ENCODE results near the gene DNAJC22. TPM values are rescaled to one million over a fixed set of nuclear protein-coding genes. Genes with fewer than 3 reads are reported as not detected.
A peak's percentile ranks its signal among the peaks of the same experiment; 100 is the strongest.

Gene DNAJC22
- total RNA-seq, 2 donors from 2014 or later = 29.0 to 34.2 TPM

GRCh38 chr12:49328816-49329215 lies 17.9 kb upstream of the DNAJC22 start:
- Histone ChIP-seq H3K4me1 (peaks cover 2% of the 10 kb centered on the region), H3K27ac (no peak overlapping the region), H3K9me3 (no peaks in the 10 kb centered on the region), H3K4me3 (no peak overlapping the region), H3K36me3 (no peaks in the 10 kb centered on the region), H3K9ac (ENCODE audit: low read depth in 2 of 2, low read length in 2 of 2) (no peak overlapping the region), H3K27me3 (peaks cover 4% of the 10 kb centered on the region)
- intact Hi-C loops (cut with DNase I) = no loop called here
- no peak for TF ChIP-seq CTCF (IDR thresholded peaks at IDR 0.05)
- no peak for DNase-seq

- Histone ChIP-seq H3K4me3 (no peak overlapping the region), H3K9ac (ENCODE audit: low read depth in 2 of 2, low read length in 2 of 2) (peak overlapping the region in 1 of 2 donors; percentile 30), H3K36me3 (no peaks in the 10 kb centered on the region), H3K9me3 (no peaks in the 10 kb centered on the region), H3K27ac (no peak overlapping the region), H3K27me3 (peaks cover 16% of the 10 kb centered on the region), H3K4me1 (no peaks in the 10 kb centered on the region)
- intact Hi-C loops (cut with DNase I) = no loop called here
- TF ChIP-seq CTCF (IDR thresholded peaks at IDR 0.05) = no peak
- DNase-seq = no peak
Observed at GRCh38 chr12:49330032-49330619, 16.6 kb upstream of the DNAJC22 start.

GRCh38 chr12:49330631-49331379 lies 15.9 kb upstream of the DNAJC22 start:
- H3K9me3 ChIP-seq = no peaks in the 10 kb centered on the region
- DNase-seq = no peak
- H3K9ac ChIP-seq (ENCODE audit: low read depth in 2 of 2, low read length in 2 of 2) = no peak overlapping the region
- no peak for TF ChIP-seq CTCF (IDR thresholded peaks at IDR 0.05)
- H3K4me1 ChIP-seq = no peaks in the 10 kb centered on the region
- H3K4me3 ChIP-seq = no peak overlapping the region
- H3K27ac ChIP-seq = no peak overlapping the region
- peaks cover 20% of the 10 kb centered on the region for H3K27me3 ChIP-seq
- no peaks in the 10 kb centered on the region for H3K36me3 ChIP-seq
- intact Hi-C loops (cut with DNase I) = no loop called here

- Histone ChIP-seq H3K4me1 (peaks cover 3% of the 10 kb centered on the region), H3K4me3 (no peak overlapping the region), H3K9ac (ENCODE audit: low read depth in 2 of 2, low read length in 2 of 2) (no peak overlapping the region), H3K36me3 (no peaks in the 10 kb centered on the region), H3K27ac (no peak overlapping the region), H3K27me3 (peaks cover 28% of the 10 kb centered on the region), H3K9me3 (no peaks in the 10 kb centered on the region)
- intact Hi-C loops (cut with DNase I) = no loop called here
- DNase-seq = peak; percentile 70
- peak; percentile 66 for TF ChIP-seq CTCF (IDR thresholded peaks at IDR 0.05)
Observed at GRCh38 chr12:49331380-49332222, 15.1 kb upstream of the DNAJC22 start.

GRCh38 chr12:49332441-49332861 lies 14.2 kb upstream of the DNAJC22 start:
- H3K9me3 ChIP-seq = no peaks in the 10 kb centered on the region
- no peak overlapping the region for H3K27ac ChIP-seq
- peaks cover 6% of the 10 kb centered on the region for H3K4me1 ChIP-seq
- no peak overlapping the region for H3K9ac ChIP-seq (ENCODE audit: low read depth in 2 of 2, low read length in 2 of 2)
- no peak for TF ChIP-seq CTCF (IDR thresholded peaks at IDR 0.05)
- H3K27me3 ChIP-seq = peaks cover 35% of the 10 kb centered on the region
- no peak overlapping the region for H3K4me3 ChIP-seq
- DNase-seq = no peak
- intact Hi-C loops (cut with DNase I) = no loop called here
- H3K36me3 ChIP-seq = no peaks in the 10 kb centered on the region

All from colonic mucosa (tissue), 4 donors.